Islet of Langerhans (tissue), 1 donor: ENCODE results near the gene EHF.

Source experiments
- FAIRE-seq: peaks from one replicate; lab custom pipeline; 2011; peaks lifted over from hg19 to GRCh38; lab: Jason Lieb, UNC

The EHF gene

GRCh38 chr11:34625576-34625975 lies 4.7 kb downstream of the EHF start:
- no peak for FAIRE-seq

DNA sequence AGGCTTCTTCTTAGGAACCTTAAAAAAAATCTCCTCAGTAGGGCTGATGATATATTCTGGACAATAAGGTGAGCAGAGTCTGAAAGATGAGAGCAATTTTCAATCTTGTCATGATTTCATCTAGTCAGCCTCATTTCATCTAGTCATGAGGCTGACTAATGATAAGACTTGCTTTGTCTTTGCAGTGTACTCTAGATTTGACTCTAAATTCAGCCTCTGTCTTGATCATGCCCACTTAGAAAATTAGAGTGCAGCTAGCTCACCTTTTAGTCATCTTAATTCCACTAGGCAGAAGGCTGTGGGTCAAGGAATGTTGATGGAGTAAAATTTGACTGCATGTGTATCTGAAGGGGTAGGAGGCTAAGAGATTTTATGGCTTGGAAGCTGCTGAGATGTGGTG lies 5.5 kb downstream of the EHF start:
- FAIRE-seq: no peak

DNA sequence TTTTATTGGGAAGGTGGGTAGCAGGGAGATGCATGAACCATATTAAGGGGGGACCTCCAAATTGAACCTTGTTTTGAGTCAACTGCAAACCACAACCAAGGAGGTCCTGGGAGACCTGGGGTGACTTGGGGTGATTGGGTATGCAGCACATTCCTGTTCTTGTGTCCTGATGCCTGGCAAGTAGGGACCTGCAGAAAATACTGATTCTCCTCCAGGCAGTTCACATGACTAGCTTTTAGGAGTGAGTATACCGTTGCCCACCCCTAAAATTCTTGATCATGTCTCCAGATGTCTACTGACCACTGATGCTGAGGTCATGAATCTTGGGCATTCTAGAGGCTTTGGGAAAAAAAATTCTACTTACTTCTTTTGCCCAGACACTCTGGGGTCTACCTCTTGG lies 6.3 kb downstream of the EHF start:
- FAIRE-seq: no peak

GRCh38 chr11:34629711-34630110 lies 8.8 kb downstream of the EHF start:
- FAIRE-seq: no peak

DNA sequence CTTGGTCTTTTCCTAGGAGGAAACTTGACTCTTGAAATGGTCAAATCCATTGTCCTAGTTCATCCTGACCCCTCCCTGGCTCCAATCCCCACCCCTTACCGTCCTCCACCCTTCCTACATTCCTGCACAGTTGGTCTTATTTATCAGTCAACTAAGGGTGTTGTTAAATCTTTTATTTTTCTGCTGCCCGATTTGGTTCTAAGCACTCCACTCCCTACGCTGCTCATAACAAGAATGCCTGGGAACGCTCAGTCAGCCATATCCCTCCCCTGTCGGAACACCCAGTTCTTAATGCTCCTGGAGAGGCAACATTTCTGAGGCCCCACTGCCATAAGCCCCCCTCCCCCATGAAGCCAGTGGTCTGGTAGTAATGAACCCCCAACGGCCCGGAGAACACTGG lies 9.7 kb downstream of the EHF start:
- FAIRE-seq: peak; percentile 64

GRCh38 chr11:34631297-34631696 lies 10.4 kb downstream of the EHF start:
- peak; percentile 21 for FAIRE-seq

- peak; percentile 61 for FAIRE-seq
Observed at GRCh38 chr11:34631737-34632104, 10.8 kb downstream of the EHF start.

DNA sequence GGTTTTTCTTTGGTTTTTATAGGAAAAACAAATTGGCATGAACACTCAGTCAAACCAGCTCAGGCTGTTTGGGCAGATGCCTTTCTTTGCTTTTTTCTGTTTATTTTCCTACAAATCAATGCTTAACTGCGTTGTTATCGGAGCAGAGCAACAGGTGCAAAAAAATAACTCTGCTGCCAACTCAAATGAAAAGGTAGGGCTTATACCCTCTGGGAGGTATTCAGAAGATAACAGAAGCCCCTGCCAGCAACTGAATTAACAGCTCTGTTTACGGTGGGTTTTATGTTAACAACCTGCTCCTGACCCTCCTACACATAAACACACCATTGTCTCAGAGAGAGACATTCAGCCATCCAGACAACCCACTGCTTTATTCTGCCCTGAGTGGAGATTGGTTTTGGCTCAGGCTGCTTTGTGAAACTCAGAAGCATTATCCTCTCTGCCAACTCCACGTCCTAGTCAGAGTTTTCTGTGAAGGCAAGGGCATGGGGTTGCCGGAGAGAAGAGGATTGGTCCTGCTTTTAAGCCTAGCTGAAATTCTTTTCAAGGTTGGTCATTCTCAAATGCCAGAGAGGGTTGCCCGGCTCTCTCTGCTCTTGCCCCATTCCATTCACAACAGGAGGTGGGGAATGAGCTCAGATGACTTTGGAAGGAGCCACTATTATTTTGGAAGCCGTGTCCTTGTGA lies 11.4 kb downstream of the EHF start:
- peak; percentile 64 for FAIRE-seq

DNA sequence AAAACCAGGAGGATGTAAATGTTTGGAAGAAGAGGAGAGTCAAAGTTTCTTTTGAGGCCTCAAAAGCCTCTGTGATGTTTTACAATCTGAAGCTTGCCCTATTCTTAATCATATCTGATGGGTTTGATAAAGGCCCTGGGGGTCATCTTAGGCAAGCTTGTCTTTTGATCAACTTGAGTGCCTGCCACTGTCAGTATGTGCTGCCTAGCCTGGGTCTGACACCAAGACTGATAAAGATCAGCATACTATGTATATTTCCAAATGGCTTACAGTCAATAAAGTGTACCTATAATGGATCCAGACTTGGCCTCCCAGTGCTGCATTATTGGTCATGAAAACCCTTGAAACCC lies 12.7 kb downstream of the EHF start:
- FAIRE-seq: no peak

DNA sequence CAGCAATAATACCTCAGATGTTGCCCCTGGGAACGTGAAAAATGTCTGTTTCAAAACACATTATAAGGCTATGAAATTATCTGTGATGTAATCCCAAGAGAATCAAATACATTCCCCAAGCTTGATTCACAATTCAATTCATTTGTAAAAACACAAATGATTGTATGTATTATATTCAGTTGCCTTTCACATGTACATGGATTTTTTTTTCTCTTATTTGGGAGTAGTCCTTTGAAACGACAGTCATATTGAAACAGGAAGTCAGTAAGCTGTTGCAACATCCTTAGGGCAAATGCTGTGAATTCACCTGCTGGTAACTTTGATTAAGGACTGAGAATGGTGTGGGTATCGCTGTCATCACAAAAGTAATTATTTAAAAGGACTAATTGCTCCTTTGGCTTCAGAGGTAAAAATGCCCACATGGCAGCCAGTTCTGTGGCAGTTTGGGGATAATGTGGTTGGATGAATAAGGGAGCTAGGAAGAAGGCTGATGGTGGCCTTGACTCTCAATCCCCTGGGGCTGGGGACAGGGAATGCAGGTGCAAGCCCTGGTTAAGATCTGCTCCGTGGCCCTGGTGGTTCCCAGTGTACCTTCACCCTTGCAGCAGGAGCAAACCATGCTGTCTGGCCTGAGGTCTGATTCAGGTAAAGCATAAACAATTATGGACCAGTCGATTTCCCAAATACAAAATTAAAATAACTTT lies 13.2 kb downstream of the EHF start:
- peak; percentile 91 for FAIRE-seq

GRCh38 chr11:34634694-34635062 lies 13.8 kb downstream of the EHF start:
- FAIRE-seq: no peak

DNA sequence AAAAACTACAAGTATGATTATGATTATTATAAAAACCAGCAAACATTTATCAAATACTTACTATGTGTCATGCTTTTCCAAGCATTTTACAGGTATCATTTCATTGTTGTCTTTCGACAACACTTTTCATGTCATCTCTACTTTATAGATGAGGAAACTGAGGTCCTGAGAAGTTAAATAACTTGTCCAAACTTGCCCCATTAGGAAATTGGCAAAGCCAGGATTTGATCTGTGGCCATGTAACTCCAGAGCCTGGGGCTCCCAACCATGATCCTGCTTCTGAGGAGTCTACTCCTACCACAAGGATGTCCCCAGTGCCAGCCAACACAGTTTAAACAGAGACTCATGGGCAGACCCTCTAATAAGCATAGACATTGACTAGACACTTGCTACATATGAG lies 15.2 kb downstream of the EHF start:
- FAIRE-seq: no peak

DNA sequence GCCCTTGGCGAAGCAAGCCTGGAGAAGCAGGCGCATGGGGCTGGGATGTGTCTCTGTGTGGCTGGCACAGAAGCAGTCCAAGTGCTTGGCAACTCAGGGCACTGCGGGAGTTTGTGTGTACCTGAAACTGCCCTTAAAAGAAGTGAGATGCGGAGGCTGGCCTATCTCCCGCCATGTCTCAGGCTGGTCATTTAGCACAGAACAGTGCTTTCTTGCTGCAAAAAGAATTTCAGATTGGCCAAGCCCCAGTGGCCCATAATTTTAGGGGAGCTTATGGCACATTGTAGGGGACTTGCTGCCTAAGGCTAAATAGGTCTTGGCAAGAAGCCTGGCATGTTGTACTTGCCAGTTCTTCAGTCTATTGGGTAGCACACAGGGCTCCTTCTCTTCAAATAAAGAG lies 16.4 kb downstream of the EHF start:
- no peak for FAIRE-seq

GRCh38 chr11:34638897-34639296 lies 18.0 kb downstream of the EHF start:
- FAIRE-seq: no peak

DNA sequence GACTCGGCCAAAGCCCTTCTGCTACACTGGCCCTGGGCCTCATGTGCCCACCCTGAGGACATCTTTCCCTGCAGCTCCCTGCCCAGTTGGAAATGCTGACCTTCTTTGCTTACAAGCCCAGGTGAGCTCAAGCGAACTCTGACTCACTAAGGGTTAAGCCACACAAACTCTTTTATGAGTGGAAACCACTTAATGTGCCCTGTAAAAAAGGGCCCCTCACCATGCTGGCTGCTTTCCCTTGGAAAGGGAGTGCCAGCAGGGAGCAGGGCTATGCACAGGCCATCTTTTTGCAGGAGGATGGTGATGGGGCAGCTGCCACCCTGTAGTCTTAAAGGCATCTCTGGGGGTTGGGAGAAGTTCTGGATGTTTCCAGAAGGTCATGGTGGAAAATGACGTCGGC lies 18.7 kb downstream of the EHF start:
- FAIRE-seq: no peak

DNA sequence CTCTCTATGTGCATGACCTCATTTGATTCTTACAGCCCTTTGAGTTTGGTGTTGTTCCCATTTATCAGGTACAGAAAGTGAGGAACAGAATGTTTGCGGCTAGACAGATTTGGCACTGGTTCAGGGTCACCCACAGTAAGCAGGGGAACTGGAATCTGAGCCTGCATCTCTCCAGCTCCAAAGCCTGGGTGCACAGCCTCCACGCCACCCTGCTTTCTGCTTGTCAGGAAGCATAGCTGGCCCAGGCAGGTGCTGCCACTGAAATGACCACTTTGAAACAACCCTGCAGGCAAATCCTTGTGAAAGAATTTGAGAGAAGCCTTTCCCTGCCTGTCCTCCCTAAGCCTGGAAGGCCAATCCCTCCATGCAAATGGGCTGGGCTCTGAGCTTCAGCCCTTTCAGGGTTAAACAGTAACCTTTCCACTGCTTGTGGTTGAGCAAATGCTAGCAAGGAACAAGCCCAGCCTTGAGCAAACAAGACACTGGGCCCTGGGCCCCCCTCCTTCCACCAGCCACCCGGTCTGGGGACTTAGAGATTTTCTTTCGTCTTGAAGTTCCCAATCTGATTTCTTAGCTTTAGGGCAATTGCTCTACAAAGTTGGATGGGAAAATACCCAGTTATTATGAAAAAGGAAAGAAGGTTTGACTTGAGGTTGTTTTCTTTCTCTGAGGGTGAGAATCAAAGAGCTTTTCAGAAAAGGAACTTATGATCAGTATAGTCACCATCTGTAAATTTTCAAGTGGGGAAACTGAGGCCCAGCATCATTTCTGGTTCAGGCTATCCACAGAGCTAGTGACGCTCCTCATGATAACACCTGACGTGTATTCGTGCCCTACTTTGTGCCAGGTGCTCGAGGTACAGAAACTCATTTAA lies 19.4 kb downstream of the EHF start:
- peak; percentile 24 for FAIRE-seq

DNA sequence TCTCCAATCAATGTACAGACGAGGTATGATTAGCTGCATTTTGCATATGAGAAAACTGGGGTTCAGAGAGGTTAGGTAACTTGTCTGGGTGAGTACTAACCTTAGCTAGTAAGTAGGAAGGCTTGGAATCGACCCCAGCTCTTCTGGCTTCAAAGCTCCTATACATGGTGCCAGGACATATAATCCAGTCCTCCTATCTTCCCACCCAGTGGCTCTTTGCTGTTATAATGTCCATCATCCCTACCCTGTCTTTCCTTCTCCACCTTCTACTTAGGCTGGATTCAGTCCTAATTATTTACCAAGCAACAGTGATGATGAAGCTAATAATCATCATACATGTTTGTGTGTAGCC lies 20.0 kb downstream of the EHF start:
- no peak for FAIRE-seq

- FAIRE-seq: peak; percentile 27
Observed at GRCh38 chr11:34641456-34641855, 20.6 kb downstream of the EHF start.

DNA sequence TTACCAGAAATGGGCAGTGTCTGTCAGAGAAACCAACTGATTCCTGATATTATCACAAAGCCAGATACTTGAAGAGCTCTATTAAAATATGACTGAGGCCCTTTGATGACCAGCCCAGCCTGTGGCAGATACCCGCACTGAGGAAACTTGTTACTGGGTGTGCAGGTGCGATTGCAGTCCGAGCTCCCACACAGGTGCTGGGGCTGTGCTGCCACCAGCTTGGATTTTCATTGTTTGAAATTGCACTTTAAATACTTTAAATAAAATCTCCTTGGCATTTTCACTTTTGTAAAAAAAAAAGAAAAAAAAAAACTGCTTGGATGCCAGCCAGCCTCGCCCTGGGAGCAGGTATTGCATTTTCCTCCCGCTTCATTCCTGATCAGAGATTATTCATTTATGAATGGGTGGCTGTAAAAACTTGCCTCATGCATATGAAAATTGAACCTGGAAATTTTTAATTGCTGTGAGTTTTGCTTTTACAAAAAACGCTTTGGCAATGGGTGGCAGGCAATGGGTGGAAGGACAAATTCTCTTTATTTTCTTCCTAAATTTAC lies 21.2 kb downstream of the EHF start:
- FAIRE-seq: no peak

- no peak for FAIRE-seq
Observed at GRCh38 chr11:34642873-34643272, 22.0 kb downstream of the EHF start.

DNA sequence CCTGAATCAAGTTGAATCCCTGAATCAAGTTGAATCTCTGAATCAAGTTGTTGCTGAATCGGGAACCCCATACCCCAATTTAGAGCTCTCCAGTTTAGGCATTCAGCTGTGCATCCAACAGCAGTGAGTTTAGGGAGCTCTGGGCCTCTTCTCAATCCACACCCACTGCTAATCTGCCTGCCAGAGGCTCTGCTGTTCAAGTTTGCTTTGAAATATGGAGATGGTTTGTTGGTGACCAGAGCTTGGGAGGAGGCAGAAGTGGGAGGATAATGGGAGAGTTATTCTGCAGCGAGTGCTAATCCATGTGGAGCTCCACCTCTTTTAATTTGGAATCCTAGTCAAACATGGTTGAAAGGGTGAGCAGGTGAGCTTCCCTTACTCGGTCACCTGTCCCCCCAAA lies 22.4 kb downstream of the EHF start:
- no peak for FAIRE-seq

- no peak for FAIRE-seq
Observed at GRCh38 chr11:34643846-34644245, 23.0 kb downstream of the EHF start.

GRCh38 chr11:34644669-34645406 lies 23.9 kb downstream of the EHF start:
- no peak for FAIRE-seq
